Measurements from ENCODE around the gene SLC6A17. TPM values are rescaled to one million over a fixed set of nuclear protein-coding genes. Genes with fewer than 3 reads are reported as not detected.

Gene SLC6A17
- total RNA-seq, 1 donor, result under 0.01 TPM

GRCh38 chr1:110241516-110241915 lies 91.2 kb downstream of the SLC6A17 start:
- no peak for DNase-seq (ENCODE audit: low read depth)
- TF ChIP-seq CTCF (IDR thresholded peaks at IDR 0.05; ENCODE audit: insufficient read depth, low read depth, low read length), result no peak
- no peak overlapping the region for H3K4me3 ChIP-seq (ENCODE audit: low read depth, low read length)

GRCh38 chr1:110242062-110242461 lies 91.8 kb downstream of the SLC6A17 start:
- TF ChIP-seq CTCF (IDR thresholded peaks at IDR 0.05; ENCODE audit: insufficient read depth, low read depth, low read length), result no peak
- no peak overlapping the region for H3K4me3 ChIP-seq (ENCODE audit: low read depth, low read length)
- no peak for DNase-seq (ENCODE audit: low read depth)

- no peak for TF ChIP-seq CTCF (IDR thresholded peaks at IDR 0.05; ENCODE audit: insufficient read depth, low read depth, low read length)
- no peak overlapping the region for H3K4me3 ChIP-seq (ENCODE audit: low read depth, low read length)
- DNase-seq (ENCODE audit: low read depth), result no peak
Measured at GRCh38 chr1:110242731-110243130, 92.4 kb downstream of the SLC6A17 start.

GRCh38 chr1:110243146-110243545 lies 92.9 kb downstream of the SLC6A17 start:
- no peak for DNase-seq (ENCODE audit: low read depth)
- TF ChIP-seq CTCF (IDR thresholded peaks at IDR 0.05; ENCODE audit: insufficient read depth, low read depth, low read length), result no peak
- no peak overlapping the region for H3K4me3 ChIP-seq (ENCODE audit: low read depth, low read length)

GRCh38 chr1:110243574-110243973 lies 93.3 kb downstream of the SLC6A17 start:
- no peak for TF ChIP-seq CTCF (IDR thresholded peaks at IDR 0.05; ENCODE audit: insufficient read depth, low read depth, low read length)
- H3K4me3 ChIP-seq (ENCODE audit: low read depth, low read length), result no peak overlapping the region
- DNase-seq (ENCODE audit: low read depth), result no peak

GRCh38 chr1:110245876-110246620 lies 95.8 kb downstream of the SLC6A17 start:
- H3K4me3 ChIP-seq (ENCODE audit: low read depth, low read length), result no peak overlapping the region
- TF ChIP-seq CTCF (IDR thresholded peaks at IDR 0.05; ENCODE audit: insufficient read depth, low read depth, low read length), result no peak
- DNase-seq (ENCODE audit: low read depth), result no peak

GRCh38 chr1:110248746-110249145 lies 98.5 kb downstream of the SLC6A17 start:
- TF ChIP-seq CTCF (IDR thresholded peaks at IDR 0.05; ENCODE audit: insufficient read depth, low read depth, low read length), result no peak
- H3K4me3 ChIP-seq (ENCODE audit: low read depth, low read length), result no peak overlapping the region
- DNase-seq (ENCODE audit: low read depth), result no peak

Measured in fibroblast of villous mesenchyme (primary cell).